ENCODE measurements around the gene LINGO1.

Gene LINGO1

DNA sequence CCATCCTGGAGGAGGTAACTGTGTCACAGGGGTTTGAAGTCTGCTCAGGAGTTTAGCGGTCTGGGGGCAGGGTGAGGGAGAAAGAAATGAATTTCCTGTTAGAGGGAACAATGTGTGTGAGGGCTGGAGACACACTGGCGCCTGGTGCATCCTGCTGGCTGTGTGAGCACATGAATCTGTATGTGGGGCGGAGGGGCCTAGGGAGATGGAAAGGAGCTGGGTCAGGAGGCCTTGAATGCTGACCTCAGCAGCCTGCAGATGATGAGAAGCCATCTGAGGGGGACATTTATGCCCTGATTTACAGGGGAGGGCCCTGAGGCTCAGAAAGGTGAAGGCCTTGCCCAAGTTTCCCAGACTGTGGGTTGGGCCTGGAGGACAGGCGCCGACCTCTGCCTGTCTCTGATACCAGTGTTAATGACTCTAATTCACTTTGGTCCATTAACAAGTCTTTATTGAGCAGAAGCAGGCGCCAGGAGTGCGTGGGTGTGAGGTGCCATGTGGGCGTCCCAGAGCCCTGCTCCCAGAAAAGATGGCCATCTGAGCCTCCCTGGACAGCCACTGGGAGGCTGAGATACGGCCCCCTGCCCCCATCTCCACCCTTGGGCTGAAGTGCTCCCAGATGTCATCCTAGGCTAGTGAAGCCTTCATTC lies 34.8 kb downstream of the LINGO1 start:
- in situ Hi-C loops (cut with MboI; ENCODE audit: low sequenced_read_pairs) = no loop called here

DNA sequence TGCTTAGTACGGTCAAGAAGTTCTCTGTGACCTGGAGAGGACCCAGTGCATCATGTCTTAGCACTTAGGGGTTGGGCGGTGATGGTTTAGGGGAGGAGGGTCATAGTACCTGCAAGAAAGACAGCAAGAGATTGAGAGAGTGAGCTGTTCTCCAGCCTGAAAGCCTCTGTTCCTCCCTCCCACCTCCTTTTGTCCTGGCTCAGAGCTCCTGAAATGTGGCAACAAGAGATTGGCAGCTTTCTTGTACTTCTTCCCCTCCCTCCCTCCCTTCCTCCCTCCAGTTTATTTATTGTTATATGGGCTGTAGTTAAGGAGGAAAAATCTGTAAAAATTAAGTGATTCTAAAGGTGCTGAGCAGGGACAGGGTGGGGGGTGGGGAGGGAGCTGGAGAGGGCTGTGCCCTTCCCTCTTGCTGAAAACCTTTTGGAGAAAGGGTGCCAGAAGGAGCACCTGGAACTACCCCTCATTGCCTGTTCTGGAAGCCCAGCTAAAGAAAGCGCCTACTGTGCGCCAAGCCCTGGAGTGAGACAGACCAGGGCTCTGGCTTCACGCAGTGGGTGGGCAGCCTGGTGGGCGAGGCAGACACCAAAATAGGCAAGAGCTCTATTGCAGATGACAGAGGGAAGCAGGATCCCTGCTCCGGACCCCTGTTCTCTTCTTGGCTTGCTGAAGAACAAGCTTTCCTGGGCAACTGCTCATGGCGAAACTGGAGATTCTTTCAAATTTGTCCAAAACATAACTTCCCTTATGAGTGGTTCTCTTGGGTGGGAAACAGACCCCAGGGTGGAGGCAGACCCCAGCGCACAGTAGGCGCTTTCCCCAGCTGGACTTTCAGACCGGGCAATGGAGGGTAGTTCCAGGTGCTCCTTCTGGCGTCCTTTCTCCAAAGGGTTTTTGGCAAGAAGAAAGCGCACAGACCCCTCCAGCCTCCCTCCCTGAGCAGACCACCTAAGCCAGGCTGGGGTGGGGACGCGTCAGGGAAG lies 35.6 kb downstream of the LINGO1 start:
- in situ Hi-C loops (cut with MboI; ENCODE audit: low sequenced_read_pairs) = no loop called here

DNA sequence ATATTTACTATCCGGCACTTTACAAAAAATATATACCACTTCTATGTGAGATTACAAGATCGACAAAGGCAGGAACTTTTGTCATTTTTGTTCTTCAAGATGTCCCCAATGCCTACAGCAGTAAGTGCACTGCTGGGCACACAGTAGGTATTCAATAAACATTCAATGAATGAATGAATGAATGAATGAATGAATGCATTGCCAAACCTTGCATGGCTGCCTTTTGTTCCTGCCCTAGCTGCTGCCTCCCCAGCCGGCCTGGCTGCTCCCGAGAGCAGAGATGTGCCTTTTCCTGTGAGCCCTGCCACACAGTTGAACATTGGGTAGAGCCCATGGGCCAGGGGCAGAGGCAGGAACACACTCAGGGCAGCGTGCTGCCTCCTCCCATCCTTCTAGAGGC lies 37.5 kb downstream of the LINGO1 start:
- in situ Hi-C loops (cut with MboI; ENCODE audit: low sequenced_read_pairs) = no loop called here

DNA sequence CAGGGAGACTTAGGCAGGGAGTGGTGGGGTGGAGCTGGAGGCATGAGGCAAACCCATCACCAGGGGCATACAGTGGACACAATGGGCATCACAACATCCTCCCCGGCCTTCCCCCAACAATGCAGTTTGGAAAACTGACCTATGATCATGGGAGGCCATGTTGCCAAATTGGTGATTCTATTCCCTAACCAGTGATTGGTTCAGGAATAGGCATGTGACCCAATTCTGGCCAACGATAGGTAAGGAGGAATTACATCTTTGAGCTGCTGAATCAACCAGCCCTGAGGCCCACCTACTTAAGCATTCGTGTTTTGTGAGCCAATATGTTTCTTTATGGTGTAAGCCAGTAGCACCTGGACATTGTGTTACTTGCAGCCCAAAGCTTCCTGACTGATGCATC lies 40.0 kb downstream of the LINGO1 start:
- in situ Hi-C loops (cut with MboI; ENCODE audit: low sequenced_read_pairs) = no loop called here

DNA sequence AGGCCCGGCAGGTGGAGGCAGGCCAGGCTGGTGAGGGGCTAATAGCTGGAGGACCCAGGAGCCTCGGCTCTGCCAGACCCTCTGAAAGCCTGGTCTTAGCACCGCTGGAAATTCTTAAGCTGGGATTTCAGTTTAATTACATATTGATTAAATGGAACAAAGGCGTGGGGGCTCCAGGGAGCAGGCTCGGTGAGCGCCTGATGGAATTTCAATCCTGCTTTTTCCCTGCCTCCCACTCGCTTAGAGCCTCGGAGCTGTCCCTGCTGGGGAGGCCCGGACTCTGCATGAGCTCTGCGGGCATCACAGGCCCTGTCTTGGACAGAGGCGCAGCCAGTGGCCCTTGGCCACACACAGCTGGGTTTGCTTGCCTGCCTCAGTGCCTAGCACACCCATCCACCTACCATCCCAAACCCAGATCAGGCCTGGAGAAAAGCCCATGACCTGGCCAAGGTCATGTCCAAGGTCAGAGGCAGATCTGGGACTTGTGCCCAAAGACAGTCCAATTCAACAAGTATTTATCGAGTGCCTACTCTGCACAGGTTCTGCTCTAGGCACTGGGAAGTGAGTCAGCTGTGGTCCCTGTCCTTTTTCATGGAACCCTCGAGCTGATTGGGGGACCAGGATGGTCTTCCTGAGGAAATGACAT lies 40.6 kb downstream of the LINGO1 start:
- in situ Hi-C loops (cut with MboI; ENCODE audit: low sequenced_read_pairs) = no loop called here

DNA sequence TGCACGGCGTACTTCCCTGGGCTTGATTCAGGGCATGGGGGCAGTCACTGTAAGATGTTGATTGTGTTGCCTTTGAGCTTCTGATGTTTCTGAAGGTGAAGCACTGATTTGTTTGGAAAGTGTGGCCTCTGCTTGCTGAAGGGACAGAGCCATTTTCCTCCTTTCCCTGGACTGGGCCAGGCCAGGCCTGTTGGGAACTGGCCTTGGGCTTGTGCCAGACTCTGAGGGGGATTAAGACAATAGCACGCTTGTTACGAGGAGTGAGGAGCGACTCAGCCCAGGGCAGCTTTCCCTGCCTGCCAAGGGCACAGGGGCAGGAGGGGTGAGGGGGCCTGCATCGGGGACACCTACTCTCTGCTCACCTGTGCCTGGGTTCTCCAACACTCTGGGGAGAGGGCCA lies 42.9 kb downstream of the LINGO1 start:
- in situ Hi-C loops (cut with MboI; ENCODE audit: low sequenced_read_pairs) = no loop called here

DNA sequence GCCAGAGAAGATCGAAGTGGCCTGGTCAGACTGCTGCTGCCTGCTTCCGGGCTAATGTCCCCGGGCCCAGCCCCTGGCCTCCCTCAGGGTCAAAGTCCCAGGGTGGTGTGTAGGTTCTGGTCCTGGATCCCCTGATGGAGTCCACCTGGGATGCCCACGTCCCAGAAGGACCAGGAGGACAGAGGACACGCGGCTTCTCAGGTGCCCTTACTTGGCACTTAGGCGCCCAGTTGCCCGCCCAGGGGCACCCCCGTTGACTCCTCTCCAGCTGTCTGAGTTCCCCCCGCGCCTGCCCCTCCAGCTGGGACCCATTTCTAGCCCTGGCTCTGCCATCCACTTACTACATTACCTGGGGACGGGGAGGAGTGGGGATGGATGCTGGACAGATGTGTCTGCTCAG lies 44.6 kb downstream of the LINGO1 start:
- in situ Hi-C loops (cut with MboI; ENCODE audit: low sequenced_read_pairs) = no loop called here

DNA sequence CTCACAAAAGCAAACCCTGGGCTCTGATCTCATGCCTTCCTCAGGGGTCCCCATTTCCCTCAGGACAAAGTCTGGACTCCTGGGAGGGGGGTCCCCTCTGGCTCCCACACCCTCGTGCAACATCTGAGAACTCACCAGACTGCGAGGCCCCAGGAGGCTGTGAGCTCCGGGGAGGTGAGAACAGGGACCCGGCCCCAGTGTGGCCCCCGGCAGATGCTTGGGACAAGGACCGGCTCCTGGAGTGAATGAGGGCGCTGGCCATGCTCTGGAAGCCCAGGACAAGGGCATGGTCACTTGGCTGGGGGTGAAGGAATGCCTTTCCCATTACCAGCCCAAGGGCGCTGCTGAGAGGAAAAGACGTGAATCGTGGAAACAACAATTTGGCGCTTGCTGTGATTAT lies 48.0 kb downstream of the LINGO1 start:
- in situ Hi-C loops (cut with MboI; ENCODE audit: low sequenced_read_pairs) = no loop called here

DNA sequence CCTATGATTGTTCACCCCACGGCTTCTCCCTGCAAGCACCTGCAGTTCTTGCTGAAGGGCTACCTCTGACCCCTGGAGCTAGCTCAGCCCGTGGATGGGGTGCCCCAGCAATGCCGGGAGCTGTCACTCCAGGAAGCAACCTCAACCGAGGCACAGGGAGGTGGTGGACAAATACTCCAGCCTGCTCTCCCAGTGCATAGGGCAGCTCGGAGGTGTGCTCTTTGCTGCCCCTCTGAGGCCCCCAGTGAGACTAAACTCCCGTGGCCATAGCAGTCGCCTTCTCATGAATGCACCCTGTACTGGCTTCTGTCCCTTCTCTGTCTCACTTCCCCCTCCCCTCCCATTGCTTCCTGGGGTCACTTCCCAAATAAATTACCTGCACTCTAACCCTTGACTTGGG lies 48.5 kb downstream of the LINGO1 start:
- in situ Hi-C loops (cut with MboI; ENCODE audit: low sequenced_read_pairs) = no loop called here

DNA sequence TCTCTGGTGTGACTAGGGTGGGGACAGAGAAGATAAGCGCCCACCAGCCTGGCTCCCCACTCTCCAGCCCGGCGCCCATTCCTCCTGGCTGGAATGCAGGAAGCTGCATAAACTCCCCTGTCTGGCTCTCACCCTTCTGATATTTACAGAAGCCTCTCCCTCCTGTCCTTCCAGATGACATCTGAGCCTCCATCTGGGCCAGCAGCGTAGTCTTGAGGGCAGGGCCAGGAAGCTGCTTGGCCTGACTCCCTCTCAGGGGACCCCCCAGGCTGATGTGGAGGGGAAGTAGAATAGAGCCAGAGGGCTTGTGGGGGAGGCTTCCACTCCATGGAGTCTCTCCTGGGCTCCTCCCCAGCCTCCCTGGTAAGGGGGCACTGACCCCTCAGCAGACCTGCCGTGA lies 49.9 kb downstream of the LINGO1 start:
- in situ Hi-C loops (cut with MboI; ENCODE audit: low sequenced_read_pairs) = no loop called here

DNA sequence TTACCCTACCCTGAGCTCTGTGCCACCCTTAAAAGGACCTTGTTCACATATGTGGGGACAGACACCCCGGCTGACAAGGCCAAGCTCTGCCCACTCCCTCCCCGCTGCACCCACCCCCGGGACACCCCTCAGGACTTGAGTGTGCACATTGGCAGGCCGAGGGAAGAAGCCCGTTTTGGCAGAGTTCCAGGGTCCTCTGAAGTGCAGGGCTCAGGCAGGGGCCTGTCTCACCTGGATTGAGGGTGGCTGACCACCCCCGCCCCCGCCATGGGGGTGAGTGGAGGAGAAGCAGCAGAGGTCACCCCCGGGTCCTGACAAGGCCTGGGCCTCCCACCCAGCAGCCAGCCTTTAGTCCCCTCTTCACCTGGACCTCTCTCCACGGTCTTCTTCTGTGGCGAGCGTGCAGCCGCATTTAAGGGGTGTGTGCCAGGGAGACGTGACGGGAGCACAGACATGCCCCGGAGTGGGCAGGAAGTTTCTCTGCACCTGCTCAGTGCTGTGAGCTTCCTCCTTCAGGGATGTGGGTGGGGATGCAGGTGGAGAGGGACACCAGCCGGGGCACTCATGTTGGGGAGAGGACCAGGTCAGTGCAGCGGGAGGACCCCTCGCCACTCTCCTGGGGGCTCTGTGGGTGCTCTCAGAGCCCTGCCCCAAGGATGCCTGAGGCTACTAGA lies 50.7 kb downstream of the LINGO1 start:
- in situ Hi-C loops (cut with MboI; ENCODE audit: low sequenced_read_pairs) = no loop called here

DNA sequence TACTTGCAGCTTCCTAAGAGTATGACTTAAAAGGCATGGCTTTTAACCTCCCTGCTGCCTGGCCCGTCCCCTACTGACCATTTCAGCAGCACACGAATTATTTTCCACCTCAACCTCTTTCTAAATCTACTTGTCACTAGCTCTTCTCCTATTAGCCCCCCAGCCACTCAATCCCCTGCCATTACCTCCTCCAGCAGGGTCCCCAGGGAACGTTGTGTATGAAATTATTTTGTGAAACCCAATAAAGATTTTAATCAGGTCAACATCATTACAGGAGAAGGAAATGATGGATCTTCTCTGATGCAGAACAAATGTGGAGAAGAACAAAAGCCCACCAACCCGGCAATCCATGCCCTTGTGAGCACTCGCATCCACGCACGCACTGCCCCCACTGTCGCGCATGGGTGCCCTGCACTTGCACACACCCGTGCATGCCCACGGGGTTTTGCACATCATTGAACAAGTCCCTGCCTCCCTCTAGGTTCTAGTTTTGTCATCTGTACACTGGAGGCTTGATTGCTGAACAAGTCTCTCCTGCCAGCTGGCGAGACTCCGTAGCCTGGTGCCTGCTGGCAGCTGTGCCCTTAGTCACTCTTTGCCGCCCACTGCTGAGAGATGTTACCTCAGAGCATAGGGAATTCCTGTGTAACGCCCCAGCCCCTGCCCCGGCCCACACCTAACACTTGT lies 51.6 kb downstream of the LINGO1 start:
- in situ Hi-C loops (cut with MboI; ENCODE audit: low sequenced_read_pairs) = no loop called here

DNA sequence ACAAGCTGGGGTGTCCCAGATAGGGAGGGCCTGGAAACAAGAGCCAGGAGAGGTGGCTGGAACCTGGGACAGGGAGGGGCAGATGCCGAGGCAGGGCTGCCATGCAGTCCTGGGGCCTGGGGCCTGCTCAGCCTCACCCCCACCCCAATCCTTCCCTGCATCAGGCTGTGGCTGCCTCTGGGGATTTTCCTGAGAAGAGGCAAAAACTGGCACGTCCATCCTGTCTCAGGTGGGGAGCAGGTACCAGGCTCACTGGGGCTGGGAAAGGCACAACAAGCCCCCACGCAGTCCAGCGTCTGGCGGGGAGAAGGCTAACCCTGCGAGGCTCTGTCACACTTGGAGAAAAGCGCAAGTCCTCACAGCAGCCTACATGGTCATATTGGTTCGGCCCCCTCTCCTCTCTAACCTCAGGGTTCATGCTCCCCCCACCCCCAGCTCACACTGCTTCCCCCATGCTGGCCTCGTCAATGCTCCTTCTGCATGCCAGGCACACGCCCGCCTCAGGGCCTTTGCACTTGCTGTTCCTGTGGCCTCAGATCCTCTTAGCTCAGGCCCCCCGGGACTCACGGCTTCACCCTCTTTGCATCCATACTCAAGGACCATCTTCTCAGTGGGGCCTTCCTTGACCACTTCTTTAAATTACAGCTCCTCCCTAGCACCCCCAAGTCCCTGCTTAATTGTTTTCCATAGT lies 53.1 kb downstream of the LINGO1 start:
- in situ Hi-C loops (cut with MboI; ENCODE audit: low sequenced_read_pairs) = no loop called here

DNA sequence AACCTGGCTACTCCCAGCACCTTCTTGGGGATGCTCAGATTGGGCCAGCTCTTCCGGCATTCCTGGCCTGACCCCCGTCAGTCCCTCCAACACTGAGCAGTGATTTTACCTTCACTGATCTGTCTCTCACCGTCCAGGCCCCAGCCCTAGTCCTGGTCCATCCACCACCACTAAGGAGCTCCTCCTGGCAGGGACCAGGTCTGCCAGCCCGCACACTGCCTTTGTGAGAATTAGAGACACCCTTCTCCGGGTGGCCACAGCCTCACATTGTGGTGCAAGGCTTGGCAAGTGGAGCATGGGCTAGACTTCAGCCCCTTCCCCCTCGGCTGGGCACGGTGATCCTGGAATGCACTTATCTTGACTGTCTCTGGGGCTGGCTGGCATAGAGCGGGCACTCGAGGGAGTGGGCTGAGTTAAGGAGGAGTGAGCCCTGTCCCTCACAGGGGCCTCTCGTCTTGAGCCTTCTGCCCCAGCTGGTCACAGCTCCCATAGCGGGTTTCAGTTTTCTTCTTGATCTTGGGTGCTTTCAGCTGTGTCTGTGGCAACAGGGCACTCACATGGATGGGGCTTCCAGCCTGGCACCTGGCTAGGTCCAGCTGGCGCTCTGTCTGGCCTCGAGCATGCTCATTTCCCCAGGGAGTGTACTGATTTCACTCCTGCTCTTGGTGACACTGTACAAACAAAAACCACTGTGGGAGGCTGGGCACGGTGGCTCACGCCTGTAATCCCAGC lies 53.9 kb downstream of the LINGO1 start:
- in situ Hi-C loops (cut with MboI; ENCODE audit: low sequenced_read_pairs) = no loop called here

DNA sequence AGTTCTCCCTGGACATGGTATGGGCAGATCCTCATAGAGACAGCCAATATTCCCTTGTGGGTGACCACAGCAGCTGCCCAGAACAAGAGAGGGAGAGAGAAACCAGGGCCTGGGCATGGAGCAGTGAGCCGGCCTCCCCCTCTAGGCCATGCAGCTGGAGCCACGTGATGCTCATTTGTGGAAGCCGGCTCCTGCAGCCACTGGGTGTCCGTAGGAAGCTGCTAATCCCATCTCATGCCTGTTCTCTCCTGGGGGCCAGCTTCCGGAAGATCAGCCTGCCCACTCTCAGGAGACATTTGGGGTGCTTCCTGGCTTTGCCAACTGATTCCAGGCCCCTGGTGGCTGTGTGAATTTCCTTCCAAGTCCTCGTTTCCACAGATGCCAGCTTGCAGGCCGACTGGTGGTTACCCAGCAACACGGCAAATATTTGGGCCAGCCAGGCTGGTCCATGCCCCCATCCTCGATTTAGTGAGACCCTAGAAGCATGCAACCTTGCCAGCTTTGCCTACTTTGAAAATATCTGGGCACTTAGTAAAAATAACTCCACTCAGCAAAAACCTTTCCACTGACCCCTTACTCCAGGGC lies 55.3 kb downstream of the LINGO1 start:
- in situ Hi-C loops (cut with MboI; ENCODE audit: low sequenced_read_pairs) = no loop called here

DNA sequence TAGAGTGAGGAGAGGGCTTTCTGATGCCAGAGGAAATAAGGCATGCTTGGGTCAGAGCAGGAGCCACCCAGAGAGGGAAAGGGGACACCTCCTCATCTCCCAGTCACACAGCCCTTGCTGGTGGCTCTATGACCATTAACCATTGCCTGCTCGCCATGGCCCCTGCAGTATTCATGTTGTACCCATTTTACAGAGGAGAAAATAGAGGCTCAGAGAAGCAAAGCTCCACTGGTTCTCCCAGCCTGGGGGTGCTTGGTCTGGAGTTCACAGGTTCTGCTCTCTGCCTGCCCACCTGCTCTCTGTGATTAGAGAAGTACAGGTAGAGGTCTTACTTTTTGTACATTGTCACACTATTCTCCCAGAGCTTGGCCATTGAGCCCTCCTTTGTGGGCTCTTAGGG lies 56.2 kb downstream of the LINGO1 start:
- in situ Hi-C loops (cut with MboI; ENCODE audit: low sequenced_read_pairs) = no loop called here

DNA sequence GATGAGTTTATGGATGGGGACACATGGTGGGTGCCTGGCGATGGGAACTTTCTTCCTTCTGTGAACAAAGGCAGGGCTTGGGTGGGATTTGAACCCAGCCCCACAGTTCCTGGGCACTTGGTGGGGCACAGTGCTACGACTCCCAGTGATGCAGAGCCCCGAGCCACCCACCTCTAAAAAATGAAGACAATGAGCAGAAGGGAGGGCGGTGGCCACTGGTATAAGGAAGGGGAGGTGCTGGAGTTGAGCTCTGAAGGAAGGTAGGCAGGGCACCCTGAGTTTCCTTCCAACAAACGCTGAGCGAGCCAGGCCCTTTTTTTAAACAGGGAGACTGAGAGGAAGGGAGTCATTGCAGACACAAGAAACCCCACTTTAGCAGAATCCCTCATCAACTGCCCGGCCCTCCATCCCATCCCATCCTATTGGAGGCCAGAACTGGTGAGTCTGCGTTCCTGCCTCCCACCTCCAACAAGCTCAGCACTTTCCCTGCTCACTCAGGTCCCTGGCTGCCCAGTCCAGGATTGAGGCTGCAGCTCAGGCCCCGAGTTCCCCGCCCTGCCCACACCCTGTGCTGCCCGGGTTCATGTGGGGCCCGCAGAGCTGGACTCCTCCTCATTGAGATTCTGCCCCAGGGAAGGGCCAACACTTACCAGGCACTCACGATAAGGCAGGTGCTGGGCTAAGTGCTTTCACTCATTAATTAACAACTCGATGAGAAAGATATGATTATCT lies 57.3 kb downstream of the LINGO1 start:
- in situ Hi-C loops (cut with MboI; ENCODE audit: low sequenced_read_pairs) = no loop called here

DNA sequence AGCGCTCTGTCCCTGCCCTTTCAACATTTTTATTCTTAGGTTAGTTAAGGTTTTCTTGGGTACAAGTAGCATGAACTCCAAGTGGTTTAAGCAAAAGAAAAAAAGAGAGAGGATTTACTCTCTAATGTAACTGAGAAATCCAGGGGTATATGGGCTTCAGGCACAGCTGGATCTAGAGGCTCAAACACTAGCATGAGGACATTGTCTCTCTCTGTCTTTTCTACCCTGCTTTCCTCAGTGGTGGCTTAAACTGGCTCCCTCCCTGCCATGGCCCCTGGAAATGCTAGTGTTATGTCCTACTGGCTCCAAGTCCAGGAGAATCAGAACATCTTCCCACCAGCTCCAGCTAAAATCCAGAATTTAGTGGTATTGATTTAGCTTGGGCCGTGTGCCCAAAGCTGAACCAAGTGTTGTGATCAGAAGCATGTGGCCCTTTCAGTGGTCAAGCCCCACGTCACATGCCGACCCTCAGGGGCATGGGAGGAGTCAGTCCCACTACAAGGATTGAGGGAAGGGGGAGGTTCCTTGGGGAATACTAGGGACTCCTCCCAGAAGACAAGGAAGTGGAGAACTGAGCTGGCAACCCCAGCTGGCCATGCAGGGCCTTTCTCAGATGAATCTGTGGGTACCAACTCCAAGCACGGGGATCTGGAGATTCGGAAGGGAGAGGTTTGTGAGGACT lies 58.0 kb downstream of the LINGO1 start:
- in situ Hi-C loops (cut with MboI; ENCODE audit: low sequenced_read_pairs) = no loop called here

All from HL-60/S4 treated with retinoic acid at 250 ng/mL for 4 days and 3 days (cell line).